GM08714 (cell line): ENCODE data around the gene SH3GL2.
"Not testable (repeated sequence)": the region's sequence is repeated elsewhere in the genome, so short reads cannot be mapped to it uniquely, and the experiment has no call there.

Source experiments
- H3K4me3 ChIP-seq: fragments of 200-500 bp; sonication (Bioruptor generic); 2 replicates; pipeline ENCODE4 v1.5.1; 2014; ENCODE audit warnings: mild to moderate bottlenecking, low read length, inconsistent platforms
- ZNF274 ChIP-seq: IDR thresholded peaks from 2 replicates; pipeline ENCODE4 v1.6.1; 2012; ENCODE audit warnings: mild to moderate bottlenecking, low read depth, low read length

Gene SH3GL2

GRCh38 chr9:17731308-17731707, 152.4 kb downstream of the SH3GL2 start:
- no peak overlapping the region for H3K4me3 ChIP-seq
- no peak for TF ChIP-seq ZNF274

- TF ChIP-seq ZNF274, result no peak
- H3K4me3 ChIP-seq, result no peak overlapping the region
Measured at GRCh38 chr9:17734674-17735073, 155.8 kb downstream of the SH3GL2 start.

- no peak for TF ChIP-seq ZNF274
- H3K4me3 ChIP-seq, result no peak overlapping the region
Measured at GRCh38 chr9:17735859-17736258, 157.0 kb downstream of the SH3GL2 start.

- TF ChIP-seq ZNF274, result no peak
- H3K4me3 ChIP-seq, result no peak overlapping the region
Measured at GRCh38 chr9:17739022-17739421, 160.2 kb downstream of the SH3GL2 start.

GRCh38 chr9:17739736-17740135, 160.9 kb downstream of the SH3GL2 start:
- no peak overlapping the region for H3K4me3 ChIP-seq
- no peak for TF ChIP-seq ZNF274

- TF ChIP-seq ZNF274, result no peak
- H3K4me3 ChIP-seq, result no peak overlapping the region
Measured at GRCh38 chr9:17742067-17742466, 163.2 kb downstream of the SH3GL2 start.

GRCh38 chr9:17744786-17745185, 165.9 kb downstream of the SH3GL2 start:
- no peak for TF ChIP-seq ZNF274
- no peak overlapping the region for H3K4me3 ChIP-seq

- no peak for TF ChIP-seq ZNF274
- no peak overlapping the region for H3K4me3 ChIP-seq
Measured at GRCh38 chr9:17750269-17750668, 171.4 kb downstream of the SH3GL2 start.

- H3K4me3 ChIP-seq, result no peak overlapping the region
- no peak for TF ChIP-seq ZNF274
Measured at GRCh38 chr9:17751486-17751885, 172.6 kb downstream of the SH3GL2 start.

GRCh38 chr9:17752021-17752420, 173.2 kb downstream of the SH3GL2 start:
- H3K4me3 ChIP-seq, result no peak overlapping the region
- no peak for TF ChIP-seq ZNF274

- H3K4me3 ChIP-seq, result no peak overlapping the region
- no peak for TF ChIP-seq ZNF274
Measured at GRCh38 chr9:17757816-17758215, 178.9 kb downstream of the SH3GL2 start.

GRCh38 chr9:17760250-17760649, 181.4 kb downstream of the SH3GL2 start:
- no peak overlapping the region for H3K4me3 ChIP-seq
- TF ChIP-seq ZNF274, result no peak

- H3K4me3 ChIP-seq, result no peak overlapping the region
- no peak for TF ChIP-seq ZNF274
Measured at GRCh38 chr9:17761984-17762676, 183.3 kb downstream of the SH3GL2 start.

GRCh38 chr9:17764306-17764705, 185.4 kb downstream of the SH3GL2 start:
- H3K4me3 ChIP-seq, result no peak overlapping the region
- TF ChIP-seq ZNF274, result no peak

GRCh38 chr9:17765131-17765530, 186.3 kb downstream of the SH3GL2 start:
- H3K4me3 ChIP-seq, result not testable (repeated sequence)

GRCh38 chr9:17772223-17772622, 193.4 kb downstream of the SH3GL2 start:
- TF ChIP-seq ZNF274, result no peak
- H3K4me3 ChIP-seq, result no peak overlapping the region

GRCh38 chr9:17775656-17776055, 196.8 kb downstream of the SH3GL2 start:
- TF ChIP-seq ZNF274, result no peak
- H3K4me3 ChIP-seq, result no peak overlapping the region
